ENCODE measurements around the gene PIGO.

The PIGO gene

DNA sequence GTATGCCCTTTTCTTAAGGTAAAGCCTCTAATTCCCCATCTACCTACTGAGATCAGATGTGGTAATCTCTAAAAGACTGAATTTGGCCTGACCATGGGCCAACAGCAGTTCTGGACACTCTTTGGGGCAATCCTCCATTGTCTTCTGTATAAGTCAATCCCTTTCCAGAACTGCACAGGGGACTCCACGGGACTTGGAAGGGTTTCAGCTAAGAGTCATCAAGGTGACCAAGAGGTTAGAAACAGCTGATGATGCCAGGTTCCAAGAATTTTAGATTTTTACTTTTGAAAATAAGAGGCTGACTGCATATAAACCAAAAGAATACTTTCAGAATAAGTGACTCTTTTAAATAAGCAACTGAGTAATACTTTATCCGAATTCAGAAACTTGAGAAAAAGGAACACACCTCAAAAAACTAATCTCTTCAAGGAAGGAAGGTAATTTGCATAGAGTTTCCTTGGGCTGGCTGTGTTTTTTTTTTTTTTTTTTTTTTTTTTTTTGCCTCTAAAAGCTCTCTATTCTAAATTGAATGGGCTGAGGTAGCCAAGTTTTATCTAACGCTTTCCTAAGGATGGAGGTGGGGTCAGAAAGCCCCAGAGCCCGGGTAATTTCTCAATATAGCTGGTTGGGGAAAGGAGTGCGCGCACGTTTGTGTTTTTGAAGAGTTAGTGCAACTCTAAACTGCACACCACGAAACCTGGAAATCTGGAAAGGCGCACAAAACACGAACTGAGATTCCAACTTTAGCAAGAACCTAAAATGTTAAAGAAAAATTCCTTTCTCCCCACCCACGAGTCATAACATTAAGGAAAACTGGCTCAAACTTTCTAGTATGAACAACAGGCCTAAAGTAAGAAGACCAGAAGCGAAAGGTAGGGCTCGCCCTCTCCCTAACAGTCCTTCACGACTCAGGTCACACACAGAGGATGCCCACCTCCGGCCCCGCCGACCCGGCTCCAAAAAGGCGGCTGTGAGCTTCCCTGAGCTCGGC is 25.3 kb downstream of the PIGO start:
- DNase-seq (ENCODE audit: low spot score): peak; percentile 18

DNA sequence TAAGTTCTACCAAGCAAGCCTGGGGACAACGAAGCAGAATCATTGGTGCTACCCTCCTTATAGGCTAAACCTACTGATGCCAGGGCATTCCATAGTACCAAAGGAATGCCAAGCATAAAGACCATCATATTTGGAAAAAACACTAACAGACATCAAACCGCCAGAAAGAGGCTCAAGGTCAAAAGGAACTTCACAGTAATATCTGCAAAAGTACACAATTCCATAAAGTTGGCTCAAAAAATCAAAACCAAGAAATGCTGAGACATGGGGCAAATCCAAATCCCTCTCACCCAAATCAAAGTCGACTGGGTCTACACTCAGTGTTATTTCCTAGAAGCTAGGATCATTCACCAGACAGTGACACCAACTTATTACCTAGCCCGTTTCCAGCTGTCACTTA is 27.4 kb downstream of the PIGO start:
- DNase-seq (ENCODE audit: low spot score): no peak

DNA sequence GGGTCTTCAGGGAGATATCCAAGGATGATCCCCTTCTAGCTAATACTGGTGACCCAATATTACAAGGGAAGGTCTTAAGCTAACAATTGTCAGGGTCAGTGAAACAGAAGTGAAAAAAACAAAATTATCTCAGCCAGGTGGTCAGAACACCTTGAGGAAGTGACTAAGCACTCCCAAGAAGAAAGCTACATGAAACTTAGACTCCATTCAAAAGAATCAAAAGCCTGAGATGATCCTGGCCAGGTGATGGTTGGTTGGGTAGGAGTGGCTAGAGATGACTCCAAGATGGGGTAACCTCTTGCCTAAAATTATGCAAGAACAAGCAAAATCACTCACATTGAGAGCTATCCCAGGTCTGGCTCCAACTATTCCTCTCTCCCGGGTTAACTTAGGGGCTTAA is 29.3 kb downstream of the PIGO start:
- DNase-seq (ENCODE audit: low spot score): no peak

DNA sequence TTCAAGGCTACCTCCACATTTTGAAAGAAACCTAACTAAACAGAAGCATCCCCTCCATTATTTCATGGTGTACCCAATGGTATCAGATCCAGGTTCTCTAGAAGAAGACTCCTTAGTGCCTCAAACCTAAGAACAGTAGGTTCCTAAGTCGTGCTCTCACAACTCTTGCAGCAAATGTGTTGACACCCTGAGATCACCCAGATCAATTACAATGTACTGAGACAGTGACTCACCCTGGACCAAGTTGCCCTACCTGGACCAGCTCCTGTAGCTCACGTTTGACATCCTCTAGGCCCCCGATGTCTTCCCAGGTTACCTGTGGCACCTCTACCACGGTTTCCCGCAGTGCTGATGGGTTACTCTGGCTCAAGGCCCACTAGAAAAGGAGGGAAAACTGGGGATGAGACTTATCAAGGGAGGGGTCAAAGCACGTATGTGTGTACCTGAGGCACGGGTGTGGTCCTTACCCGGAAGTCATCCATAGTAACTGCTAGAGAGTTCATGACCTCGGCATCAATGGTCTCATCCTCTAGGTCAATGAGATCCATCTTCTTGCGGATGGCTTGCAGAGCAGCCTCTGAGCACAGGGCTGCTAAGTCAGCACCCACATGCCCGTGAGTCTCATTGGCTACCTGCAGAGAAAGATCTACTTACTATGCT is 35.7 kb downstream of the PIGO start:
- no peak for DNase-seq (ENCODE audit: low spot score)

DNA sequence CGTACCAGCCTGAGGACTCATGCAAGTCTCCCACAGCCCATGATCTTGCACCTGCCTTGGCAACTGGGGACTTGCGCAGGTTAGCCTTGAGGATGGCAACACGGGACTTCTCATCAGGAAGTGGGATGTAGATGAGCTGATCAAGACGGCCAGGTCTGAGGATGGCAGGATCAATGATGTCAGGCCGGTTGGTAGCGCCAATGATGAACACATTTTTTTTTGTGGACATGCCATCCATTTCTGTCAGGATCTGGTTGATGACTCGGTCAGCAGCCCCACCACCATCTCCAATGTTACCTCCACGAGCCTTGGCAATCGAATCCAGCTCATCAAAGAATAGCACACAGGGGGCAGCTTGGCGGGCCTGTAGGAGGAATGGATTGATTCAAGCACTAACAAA is 37.0 kb downstream of the PIGO start:
- no peak for DNase-seq (ENCODE audit: low spot score)

DNA sequence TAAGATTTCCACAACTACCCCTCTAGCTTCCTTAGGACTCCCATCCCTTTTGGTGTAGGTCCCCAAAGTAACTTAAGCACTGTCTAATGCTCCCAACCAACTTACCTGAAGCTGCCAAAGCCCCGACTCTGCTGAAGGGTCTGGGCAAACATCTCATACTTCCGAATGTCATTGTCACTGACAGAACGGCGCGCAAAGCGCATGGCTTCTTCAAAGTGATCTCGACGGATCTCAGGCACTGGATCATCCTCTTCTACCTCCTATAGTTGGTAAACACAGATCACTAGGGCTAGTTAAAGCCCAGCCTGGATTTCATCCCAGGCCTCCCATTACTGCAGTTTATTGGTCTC is 39.1 kb downstream of the PIGO start:
- no peak for DNase-seq (ENCODE audit: low spot score)

DNA sequence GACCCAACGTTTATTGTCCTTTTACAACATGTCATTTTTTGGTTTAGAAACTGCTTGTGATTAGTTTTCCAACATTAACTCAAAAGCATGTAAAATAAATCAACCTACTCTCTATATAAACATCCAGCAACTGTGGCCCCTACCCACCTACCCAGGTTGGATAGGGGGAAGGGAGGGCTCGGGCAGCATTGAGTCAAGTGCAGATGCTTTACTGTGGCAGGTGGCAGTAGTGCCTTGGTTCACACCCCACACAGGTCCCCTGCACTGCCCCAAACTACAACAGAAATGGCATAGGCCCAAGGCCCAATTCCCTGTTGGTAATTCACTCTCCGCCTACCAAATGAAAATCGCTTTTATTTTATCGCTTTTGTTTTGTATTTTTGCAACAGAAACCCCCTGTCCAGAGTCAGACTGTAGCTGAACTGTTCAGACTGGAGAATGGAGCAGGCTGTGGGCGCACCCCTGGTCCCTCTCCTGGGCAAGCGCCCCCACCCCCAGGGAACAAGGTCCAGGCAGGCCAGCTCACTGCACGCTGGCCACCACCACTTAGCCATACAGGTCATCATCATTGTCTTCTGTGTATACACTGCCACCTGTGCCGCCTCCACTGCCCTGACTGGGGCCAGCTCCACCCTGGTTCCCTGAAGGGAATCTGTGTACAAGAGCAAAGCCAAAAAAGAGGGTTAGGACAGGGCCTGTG is 39.7 kb downstream of the PIGO start:
- no peak for DNase-seq (ENCODE audit: low spot score)

DNA sequence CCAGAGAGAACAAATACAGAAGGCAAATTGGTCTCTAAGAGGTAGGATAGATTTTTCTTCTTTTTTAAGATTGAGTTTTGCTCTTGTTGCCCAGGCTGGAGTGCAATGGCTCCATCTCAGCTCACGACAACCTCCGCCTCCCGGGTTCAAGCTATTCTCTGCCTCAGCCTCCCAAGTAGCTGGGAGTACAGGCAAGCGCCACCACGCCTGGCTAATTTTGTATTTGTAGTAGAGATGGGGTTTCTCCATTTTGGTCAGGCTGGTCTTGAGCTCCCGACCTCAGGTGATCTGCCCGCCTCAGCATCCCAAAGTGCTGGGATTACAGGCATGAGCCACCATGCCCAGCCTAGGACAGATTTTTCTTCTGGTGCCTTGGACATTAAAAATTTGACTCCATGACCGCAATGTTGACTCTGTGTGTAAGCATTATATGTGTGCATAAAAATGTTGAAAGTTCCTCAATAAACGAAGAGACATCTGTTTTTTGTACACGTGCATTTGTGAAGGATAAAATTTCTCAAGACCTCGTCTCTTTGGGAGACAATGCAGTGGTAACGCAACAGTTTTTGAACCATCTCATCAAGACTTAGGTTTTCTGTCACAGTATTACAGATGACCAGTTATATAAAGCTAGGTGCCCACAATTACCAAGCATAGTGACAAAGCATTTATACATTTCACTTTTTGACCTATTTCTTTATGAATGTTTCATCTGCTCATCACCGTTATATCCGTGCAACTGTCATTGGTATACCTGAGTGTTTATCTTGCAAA is 41.3 kb downstream of the PIGO start:
- DNase-seq (ENCODE audit: low spot score): no peak

DNA sequence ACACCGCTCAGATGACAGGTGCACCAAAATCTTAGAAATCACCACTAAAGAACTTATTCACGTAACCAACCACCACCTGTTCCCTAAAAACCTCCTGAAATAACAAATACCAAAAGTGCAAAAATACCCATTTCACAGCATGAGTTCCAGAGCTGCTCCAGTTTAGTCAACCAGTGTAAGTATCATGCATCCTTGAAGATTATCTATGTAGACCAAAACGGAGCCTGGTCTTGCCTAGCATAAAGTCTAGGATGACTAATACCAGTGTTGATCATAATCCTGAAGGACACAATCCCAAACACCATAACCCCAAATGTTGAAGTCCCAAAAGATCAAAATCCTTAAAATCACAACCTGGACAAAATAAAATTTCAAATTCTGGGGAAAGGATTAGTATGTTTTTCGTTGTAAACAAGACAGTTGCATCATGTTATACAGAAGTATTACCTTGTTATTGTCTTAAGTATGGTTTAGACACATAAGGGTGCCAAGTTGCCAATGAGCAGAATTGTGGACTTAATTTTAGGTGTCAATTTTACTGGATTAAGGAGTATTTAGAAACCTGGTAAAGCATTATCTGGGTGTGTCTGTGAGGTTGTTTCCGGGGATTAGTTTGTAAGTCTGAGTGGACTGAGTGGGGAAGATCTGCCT is 42.1 kb downstream of the PIGO start:
- no peak for DNase-seq (ENCODE audit: low spot score)

DNA sequence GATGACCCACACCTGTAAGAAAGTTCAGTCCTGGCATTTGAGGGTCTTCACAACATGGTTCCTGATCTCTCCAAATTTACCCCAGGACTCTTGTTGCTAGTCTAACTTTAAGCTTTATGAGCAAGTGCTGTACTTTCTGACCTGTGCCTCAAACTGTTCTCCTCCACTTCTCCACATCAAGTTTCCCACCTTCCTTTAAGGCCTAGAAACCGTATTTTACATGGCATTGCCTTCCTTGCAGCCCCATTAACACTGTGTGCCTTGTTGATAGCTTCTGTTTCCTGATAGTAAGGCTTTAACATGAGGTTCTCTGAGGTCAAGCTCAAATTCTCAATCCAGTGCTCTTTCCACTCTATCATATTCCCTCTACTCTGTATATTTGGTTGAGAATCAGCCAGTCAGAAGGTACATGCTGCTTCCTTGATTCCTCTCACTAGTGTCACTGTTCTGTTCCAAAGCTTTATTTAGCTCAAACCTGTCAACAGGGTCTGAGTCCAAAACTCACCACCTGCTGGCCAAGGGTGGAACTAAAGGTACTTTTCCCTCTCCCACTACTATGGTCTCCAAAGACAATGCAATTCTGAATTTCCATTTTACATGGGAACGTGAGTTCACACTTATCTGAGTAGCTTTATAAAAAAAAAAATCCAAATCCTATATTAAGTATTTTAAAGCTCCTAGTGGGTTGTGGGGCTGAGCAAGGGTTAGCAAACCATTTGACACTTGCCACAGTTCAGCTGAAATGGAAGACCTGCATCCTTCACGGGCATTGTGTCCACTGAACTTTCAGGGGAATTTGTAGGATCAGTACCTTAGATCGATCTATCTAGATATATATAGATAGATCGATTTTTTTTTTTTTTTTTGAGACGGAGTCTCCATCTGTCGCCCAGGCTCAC is 45.1 kb downstream of the PIGO start:
- peak; percentile 47 for DNase-seq (ENCODE audit: low spot score)

DNA sequence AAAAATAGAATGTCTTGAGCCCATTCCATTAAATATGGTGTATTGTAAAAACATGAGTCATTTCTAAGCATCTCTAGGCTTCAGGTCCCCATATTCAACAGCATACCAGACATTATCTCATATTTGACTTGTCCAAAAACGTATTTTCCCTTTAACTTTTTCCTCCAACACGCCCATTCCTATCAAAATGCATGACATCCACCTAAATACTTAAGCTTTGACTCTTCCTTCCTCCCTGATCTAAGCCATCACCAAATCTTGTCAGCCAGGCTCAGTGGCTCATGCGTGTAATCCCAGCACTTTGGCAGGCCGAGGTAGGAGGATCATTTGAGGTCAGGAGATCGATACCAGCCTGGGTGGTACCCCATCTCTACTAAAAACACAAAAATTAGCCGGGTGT is 47.9 kb downstream of the PIGO start:
- no peak for DNase-seq (ENCODE audit: low spot score)

DNA sequence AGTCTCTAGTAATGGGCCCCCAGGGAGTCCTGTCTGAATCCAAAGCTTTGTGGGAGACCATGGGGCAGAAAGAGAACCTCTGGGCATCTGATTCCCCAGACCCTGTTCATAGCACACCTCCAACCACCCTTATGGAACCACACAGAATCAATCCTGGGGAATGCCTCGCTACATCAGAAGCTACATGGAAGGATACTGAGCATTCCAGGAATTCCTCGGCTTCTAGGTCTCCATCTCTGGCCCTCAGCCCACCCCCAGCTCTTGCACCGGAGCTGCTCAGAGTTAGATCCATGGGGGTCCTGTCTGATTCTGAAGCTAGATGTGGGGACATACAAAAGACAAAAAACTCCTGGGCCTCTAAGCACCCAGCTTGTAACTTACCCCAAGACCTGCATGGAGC is 52.3 kb downstream of the PIGO start:
- DNase-seq (ENCODE audit: low spot score): no peak

DNA sequence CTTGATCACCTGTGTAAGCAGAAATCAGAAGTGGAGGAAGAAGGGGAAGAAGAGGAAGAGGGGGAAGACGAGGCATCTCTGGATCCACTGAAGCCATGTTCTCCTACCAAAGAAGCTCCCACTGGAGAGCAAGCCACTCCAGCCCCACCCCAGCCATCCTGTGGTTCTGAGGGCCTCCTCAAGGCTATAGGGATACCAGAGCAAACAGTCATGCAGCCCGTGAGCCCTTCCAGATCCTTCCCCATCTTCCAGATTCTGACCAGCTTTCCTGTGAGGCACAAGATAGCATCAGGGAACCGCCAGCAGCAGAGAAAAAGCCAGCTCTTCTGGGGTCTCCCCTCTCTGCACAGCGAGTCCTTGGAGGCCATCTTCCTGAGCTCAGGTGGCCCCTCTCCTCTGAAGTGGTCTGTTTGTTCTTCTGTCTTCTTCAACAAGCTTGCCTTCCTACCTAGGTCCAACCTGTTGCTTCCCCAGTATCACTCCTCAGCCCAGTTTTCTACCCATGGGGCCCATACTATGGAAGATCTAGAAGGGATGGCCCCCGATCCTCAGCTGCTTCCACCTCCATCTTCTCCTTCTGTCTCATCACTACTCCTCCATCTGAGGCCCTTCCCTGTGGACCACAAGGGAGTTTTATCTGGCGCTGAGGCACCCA is 53.4 kb downstream of the PIGO start:
- DNase-seq (ENCODE audit: low spot score): no peak

DNA sequence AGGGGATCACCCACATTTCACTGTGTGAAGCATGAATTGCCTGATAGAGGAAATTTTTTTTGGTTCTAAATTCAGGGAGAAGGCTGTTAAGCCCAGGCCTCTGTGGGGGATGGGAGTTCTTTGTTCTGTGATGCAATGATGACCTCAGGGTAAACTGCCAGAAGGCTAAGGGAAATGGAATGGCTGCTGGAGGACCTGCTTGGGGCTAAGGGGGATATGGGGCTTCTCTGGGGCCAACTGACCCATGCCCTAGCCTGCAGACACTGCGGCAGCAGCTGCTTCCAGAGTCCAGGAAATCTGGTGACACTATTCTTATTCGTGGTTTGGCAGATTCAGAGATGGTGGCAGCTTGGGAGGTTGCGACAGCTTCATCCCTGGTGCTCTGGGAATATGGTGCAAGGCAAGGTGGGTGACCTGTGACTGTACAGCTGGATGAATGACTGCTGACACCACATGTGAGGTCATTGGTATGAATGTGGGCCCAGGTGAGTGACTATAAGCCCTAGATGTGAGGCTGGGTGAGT is 54.2 kb downstream of the PIGO start:
- peak; percentile 44 for DNase-seq (ENCODE audit: low spot score)

All from GM03348 (cell line).